ENCODE results near the gene TTC9B.
"Not testable (repeated sequence)": the region's sequence is repeated elsewhere in the genome, so short reads cannot be mapped to it uniquely, and the experiment has no call there.

Gene TTC9B

DNA sequence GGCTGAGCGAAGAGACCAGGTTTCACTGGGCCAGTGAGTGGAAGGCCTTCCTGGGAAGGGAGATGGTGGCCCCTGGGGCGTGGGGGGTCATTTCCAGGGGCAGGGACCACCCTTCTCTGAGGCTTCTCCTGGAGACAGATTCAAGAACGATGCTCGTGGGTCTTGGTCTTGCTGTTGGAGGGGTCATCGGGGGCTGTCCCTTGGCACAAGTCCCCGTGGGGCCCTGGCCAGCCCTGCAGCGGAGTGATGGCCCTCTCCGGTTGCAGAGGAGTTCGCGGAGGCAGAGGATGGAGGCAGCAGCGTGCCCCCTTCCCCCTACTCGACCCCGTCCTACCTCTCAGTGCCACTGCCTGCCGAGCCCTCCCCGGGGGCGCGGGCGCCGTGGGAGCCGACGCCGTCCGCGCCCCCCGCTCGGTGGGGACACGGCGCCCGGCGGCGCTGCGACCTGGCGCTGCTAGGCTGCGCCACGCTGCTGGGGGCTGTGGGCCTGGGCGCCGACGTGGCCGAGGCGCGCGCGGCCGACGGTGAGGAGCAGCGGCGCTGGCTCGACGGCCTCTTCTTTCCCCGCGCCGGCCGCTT lies 4.8 kb downstream of the TTC9B start:
- DNase-seq, result no peak

DNA sequence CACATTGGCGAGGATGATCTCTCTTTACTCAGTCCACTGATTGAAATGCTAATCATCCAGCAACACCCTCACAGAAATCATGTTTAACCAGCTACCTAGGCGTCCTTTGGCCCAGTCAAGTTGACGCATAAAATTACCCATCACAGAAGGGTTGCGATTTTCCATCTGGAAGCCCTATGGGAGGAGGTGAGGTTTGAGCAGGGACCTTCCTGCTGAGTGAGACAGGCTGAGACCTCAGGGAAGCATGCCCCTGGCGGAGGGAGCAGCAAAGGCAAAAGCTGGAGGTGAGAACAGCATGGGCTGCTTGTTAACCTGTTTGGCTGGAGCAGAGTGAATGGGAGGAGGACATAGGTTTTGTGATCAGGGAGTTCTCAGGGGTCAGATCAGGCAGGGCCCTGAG lies 7.3 kb downstream of the TTC9B start:
- no peak for DNase-seq

DNA sequence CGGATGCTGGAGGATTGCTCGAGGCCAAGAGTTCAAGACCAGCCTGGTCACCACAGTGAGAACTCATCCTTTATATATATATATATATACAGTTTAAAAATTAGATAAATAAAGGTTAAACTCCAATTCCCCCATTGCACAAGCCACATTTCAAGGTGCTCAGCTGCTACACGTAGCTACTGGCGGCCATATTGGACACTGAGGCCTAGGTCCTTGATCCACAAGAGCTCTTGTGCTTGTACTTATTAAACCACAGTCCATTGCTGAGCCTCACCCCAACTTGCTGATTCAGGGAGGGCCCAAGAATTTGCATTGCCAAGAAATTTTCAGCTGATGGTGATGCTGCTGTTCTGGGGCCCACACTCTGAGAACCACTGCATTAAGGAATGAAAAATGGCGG lies 9.6 kb downstream of the TTC9B start:
- DNase-seq, result no peak

DNA sequence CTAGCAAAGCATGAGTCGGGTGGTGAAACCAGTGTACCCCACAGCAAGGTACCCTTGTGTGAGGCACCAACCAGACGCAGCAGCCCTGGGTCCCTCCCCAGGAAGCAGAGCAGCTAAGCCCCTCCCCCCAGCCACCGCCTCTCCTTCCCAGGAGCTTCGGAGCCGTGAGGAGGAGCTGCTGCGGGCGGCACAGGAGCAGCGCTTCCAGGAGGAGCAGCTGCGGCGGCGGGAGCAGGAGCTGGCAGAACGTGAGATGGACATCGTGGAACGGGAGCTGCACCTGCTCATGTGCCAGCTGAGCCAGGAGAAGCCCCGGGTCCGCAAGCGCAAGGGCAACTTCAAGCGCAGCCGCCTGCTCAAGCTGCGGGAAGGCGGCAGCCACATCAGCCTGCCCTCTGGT lies 12.4 kb downstream of the TTC9B start:
- no peak for DNase-seq

DNA sequence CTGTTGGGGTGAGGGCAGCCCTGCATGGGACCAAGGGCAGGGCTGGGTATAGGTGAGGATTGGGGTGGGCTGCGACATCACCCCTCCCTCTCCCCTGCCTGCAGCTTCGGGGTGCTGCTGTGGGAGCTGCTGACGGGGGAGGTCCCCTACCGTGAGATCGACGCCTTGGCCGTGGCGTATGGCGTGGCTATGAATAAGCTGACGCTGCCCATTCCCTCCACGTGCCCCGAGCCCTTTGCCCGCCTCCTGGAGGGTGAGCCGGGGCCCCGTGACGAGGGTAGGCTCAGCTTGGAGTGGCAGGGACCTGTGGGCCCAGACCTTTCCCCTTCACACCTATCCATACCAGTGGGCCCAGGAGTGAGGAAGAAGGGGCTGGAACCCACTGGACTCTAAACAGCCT lies 13.8 kb downstream of the TTC9B start:
- no peak for DNase-seq

DNA sequence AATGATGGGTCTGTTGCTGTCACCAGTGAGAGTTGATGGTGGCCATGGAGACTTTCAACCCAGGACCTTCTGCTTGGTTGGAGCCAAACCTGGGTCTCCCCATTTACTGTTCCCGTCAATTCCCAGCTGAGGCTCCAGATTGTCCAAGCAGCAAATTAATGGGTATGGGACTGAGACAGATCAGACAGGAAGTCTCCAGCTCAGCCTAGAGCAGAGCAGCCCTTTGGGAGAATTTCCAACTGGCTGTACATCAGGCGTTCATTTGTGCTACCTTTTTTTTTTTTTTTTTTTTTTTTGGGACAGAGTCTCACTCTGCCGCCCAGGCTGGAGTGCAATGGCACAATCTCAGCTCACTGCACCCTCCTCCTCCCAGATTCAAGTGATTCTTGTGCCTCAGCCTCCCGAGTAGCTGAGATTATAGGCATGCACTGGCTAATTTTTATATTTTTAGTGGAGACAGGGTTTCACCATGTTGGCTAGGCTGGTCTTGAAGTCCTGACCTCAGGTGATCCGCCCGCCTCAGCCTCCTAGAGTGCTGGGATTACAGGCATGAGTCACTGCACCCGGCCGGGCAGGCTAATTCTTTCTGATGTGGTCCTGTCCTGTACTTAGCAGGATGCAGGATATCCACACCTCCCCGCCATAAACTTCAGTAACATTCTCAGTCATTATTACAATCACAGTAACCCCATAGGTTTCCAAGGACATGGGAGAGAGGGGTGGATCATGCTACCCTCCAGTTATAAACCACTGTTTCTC lies 17.7 kb downstream of the TTC9B start:
- no peak for DNase-seq

DNA sequence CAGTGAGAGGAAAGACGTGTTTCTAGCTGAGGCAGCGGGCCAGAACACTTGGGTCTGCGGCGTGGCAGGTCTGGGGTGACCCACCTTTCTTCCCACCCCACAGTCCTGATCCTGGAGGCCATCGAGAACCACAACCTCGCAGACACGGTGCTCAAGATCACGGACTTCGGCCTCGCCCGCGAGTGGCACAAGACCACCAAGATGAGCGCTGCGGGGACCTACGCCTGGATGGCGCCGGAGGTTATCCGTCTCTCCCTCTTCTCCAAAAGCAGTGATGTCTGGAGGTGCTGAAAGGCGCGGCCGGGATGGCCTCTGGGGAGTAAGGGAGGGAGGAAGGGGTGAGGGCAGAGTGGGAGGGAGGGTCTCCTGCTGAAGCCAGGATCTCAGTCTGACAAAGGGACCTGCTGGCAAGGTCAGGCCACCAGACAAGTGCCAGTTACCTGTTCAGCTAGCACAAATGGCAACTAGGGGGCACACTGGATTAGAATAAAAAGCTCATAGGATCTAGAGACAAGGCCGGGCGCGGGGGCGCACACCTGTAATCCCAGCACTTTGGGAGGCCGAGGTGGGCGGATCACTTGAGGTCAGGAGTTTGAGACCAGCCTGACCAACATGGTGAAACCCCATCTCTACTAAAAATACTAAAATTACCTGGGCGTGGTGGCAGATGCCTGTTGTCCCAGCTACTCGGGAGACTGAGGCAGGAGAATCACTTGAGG lies 19.8 kb downstream of the TTC9B start:
- DNase-seq, result no peak

DNA sequence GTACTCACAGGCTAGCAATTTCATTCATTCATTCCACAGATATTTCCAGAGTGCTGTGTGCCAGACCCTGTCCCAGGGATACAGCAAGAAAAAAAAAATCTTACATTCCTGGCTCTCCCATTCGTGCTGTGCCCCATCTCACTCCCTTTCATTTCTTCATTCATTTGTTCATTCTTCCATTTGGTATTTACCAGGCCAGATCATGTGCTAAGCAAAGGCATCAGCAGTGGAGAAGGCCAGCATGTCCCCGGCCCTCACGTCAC lies 24.7 kb downstream of the TTC9B start:
- DNase-seq, result no peak

DNA sequence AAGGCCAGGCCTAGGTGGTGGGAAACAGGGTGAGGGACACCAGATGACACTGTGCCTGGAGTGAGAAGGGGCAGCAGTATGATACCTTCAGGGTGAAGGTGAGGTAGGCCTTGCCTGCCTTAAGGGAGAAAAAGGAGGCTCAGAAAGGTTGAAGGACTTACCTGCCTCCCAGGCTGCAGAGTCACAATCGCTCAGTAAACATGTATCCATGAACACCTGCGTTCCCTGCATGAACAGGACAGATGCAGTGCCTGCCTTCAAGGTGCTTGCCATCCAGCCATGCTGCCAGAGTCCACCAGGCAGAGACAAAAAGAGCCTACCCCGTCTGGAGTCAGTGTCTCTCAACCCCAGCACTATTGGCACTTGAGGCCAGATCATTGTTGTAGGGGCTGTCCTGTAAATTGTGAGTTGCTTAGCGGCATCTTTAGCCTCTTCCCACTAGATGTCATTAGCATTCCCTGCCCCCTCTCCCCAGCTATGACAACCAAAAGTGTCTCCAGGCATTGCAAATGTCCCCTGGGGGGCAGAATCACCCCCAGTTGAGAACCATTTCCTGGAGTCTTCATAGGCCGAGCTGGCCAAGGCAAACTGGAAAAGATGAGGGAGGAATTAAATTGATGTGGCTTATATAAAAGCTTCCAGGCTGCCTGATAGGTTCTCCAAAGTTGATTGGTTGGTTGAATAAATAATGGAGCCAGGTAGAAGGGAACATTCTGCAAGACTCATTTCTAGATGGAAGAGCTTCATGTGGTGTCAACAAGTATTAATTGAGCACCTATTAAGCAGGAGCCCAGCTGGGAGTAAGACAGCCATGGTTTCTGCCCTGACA lies 25.2 kb downstream of the TTC9B start:
- DNase-seq, result no peak

DNA sequence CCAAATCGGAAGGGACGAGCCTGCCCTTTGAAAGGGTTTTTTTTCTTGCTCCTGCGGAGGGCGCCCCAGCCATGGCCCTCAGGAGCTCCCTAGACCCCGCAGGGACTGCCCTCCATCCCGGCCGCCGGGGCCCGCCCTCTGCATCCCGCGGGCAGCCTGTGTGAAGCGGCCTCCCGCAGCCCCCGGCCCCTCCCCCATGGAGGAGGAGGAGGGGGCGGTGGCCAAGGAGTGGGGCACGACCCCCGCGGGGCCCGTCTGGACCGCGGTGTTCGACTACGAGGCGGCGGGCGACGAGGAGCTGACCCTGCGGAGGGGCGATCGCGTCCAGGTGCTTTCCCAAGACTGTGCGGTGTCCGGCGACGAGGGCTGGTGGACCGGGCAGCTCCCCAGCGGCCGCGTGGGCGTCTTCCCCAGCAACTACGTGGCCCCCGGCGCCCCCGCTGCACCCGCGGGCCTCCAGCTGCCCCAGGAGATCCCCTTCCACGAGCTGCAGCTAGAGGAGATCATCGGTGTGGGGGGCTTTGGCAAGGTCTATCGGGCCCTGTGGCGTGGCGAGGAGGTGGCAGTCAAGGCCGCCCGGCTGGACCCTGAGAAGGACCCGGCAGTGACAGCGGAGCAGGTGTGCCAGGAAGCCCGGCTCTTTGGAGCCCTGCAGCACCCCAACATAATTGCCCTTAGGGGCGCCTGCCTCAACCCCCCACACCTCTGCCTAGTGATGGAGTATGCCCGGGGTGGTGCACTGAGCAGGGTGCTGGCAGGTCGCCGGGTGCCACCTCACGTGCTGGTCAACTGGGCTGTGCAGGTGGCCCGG lies 26.1 kb downstream of the TTC9B start:
- DNase-seq, result peak; percentile 70

DNA sequence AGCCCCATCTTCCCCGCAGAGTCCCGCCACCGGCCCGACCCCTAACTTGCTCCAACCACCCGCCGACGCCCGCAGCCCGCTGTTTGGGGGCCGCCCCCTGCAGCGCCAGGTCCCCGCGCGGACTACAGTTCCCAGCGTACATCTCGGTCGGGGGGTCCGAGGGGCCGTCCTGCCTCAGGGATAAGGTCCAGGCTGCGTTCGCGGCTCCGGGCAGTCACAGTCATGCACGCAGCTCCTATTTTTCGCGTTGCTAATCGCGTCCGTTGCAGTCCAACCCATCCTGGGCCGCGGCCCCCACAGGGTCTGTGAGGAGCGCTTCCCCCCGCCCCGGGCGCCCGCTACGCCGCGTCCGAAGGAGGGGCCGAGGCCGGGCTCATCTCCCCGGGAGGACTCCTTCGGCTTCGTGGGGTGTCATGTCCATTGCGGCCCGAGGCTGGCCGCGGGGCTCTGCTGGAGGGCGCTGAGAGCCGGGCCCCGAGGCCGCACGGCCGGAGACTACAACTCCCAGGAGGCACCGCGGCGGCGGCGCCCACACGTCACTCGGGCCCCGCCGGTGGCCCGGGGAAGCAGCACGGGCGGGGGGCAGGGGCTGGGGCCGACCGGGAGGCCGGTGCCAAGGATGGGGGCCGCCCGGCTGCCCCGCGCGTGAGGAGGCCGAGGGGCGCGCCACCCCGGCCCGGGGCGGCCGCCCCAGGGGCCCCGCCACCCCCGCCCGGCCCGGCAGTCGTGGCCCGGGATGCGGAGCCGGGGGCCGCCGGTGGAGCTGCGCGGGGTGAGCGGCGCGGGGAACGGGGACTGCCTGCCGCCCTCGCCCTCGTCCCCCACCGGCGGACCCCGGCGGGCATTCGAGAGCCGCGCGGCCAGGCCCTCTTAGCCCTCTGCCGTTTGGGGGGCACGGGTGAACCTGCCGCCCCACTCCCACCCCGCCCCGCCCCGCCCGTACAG lies 27.0 kb downstream of the TTC9B start, which contains the start of gene MAP3K10:
MAP3K10 (plus strand) TSS at position 536 of the 945 bp plus-strand sequence. CDS start 606 bp downstream, outside the sequence.
- DNase-seq, result peak; percentile 91

DNA sequence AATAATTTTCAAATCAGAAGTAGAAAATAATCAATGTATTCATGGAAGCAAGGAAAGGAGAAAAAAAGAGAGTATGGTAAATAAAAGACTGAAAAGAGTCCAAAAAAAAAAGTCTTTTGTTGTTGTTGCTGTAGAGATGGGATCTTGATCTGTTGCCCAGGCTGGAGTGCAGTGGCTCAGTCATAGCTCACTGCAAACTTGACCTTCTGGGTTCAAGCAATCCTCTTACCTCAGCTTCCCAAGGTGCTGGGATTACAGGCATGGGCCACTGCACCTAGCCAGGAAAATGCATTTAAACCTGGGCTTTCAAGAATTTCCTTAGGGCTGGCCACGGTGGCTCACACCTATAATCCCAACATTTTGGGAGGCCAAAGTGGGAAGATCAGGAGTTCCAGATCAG lies 33.9 kb downstream of the TTC9B start:
- no peak for DNase-seq

DNA sequence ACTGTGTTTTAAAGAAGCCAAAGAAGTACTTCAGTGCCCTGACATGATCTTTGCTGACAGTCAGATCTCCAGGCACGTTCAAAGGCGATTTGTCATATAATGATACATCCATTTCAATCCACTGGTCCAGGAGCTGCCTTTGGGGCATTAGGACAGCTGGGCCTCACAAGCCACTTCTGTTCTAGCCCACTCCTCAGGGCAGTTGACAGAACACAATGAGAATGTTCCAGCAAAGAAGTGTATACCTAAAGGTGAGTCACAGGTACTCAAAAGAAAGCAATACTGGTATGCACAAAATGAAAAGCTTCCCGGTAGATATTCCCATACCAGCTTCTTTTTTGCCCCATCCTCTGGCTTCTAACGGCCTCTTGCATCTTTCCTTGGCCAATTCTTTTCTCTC lies 39.4 kb downstream of the TTC9B start:
- DNase-seq, result no peak

DNA sequence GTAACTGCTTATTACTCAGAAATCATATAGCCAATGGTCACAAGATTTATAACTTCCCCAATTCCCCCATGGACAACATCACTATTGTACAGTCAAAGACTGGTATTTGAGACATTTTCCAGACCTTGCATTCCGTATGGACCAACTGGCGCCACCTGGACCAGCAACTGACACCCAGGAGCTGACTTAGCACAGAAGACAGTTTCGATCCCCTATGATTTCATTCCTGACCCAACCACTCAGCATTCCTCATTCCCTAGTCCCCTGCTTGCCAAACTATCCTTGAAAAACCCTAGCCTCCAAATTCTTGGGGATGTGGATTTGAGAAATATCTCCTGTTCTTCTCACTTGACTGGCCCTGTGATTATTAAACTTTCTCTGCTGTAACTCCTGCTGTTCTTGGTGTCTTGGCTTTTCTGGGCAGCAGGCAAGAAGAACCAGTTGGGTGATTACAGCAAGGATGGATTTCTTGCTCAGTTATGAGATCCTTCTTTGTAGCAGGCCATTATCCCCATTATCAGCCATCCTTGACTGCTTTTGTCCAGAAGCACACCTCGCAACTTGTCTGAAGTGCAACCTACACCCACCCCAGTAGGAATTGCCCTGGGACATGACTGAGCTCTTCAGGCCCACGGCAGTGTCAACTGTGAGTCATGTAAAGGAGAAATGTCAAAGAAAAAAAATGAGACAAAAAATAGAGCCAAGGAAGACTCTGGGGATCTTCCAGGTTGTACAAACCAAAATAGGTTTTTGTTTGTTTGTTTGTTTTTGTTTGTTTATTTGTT lies 40.7 kb downstream of the TTC9B start:
- no peak for DNase-seq

DNA sequence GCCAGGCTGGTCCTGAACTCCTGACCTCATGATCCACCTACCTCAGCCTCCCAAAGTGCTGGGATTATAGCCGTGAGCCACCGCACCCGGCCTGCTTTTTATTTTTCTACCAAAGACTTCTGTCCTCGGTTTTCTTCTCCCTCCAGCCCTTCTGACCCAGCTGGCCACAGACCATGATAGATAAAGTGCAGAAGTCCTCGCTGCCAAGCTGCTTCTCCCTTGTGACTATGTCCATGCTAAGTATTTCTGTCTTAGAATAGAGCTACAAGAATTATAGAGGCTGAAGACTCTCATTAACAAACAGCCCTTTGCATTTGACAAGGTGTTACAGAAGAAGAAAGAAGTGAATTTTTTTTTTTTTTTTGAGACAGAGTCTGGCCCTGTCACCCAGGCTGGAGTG lies 42.4 kb downstream of the TTC9B start:
- DNase-seq, result no peak

DNA sequence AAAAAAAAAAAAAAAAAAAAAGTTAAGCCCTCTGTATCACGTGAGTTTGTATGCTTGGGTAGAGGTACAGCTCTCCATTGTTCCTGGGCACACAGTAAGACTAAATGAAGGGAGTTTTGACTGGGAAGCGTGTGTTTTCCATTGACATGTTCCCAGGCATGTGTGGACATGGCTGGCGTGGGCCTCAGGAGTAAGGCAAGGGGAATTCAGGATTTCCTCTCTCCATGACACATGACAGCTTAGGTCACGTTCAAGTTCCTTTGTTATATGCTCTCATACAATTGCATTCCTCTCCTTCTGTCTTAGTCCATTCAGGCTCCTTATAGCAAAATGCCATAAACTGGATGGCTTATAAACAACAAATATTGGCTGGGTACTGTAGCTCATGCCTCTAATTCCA lies 44.1 kb downstream of the TTC9B start:
- DNase-seq, result no peak

DNA sequence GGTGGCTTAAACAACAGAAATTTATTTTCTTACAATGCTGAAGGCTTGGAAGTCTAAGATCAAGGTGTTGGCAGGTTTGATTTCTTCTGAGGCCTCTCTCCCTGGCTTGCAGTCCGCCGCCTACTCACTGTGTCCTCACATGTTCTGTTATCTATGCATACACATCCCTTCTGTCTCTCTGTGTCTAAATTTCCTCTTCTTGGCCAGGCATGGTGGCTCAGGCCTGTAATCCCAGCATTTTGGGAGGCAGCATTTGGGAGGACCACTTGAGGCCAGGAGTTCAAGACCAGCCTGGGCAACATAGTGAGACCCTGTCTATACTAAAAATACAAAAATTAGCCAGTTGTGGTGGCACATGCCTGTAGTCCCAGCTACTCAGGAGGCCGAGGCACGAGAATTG lies 46.9 kb downstream of the TTC9B start:
- not testable (repeated sequence) for DNase-seq

DNA sequence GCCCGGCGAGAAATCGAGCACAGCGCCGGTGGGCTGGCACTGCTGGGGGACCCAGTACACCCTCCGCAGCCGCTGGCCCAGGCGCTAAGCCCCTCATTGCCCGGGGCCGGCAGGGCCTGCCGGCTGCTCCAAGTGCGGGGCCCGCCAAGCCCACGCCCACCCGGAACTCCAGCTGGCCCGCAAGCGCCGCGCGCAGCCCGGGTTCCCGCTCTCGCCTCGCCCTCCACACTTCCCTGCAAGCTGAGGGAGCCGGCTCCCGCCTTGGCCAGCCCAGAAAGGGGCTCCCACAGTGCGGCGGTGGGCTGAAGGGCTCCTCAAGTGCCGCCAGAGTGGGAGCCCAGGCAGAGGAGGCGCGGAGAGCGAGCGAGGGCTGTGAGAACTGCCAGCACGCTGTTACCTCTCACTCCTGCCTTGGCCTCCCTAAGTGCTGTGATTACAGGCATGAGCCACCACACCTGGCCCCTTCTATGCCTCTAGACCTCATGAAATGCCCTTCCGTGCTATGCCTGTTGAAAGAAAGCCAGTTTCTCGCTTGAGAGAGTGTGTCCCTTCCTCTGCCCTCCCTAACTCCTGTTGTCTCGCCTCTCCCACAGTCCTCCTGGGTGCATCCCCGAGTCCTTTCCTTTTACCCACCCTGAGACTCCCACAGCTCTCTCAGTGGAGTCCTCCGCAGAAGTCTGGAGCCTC lies 47.7 kb downstream of the TTC9B start:
- not testable (repeated sequence) for DNase-seq

DNA sequence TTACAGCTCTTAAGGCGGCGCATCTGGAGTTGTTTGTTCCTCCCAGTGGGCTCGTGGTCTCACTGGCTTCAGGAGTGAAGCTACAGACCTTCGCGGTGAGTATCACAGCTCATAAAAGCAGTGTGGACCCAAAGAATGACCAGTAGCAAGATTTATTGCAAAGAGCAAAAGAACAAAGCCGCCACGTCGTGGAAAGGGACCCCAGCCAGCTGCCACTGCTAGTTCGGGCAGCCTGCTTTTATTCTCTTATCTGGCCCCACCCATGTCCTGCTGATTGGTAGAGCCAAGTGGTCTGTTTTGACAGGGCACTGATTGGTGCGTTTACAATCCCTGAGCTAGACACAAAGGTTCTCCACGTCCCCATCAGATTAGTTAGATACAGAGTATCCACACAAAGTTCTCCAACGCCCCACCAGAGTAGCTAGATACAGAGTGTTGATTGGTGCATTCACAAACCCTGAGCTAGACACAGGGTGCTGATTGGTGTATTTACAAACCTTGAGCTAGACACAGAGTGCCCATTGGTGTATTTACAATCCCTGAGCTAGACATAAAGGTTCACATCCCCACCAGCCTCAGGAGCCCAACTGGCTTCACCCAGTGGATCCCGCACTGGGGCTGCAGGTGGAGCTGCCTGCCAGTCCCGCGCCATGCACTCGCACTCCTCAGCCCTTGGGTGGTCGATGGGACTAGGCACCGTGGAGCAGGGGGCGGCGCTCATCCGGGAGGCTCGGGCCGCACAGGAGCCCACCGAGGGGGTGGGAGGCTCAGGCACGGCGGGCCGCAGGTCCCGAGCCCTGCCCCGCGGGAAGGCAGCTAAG lies 48.5 kb downstream of the TTC9B start:
- DNase-seq, result not testable (repeated sequence)
